CD4-positive, alpha-beta memory T cell (primary cell): ENCODE results near the gene MAPKBP1. TPM values are rescaled to one million over a fixed set of nuclear protein-coding genes. Genes with fewer than 3 reads are reported as not detected.
A peak's percentile ranks its signal among the peaks of the same experiment; 100 is the strongest.

ENCODE experiments used
- CTCF ChIA-PET: fragments of 350-600 bp; sonication (Branson Sonifier 250); formaldehyde crosslinking; loops from one replicate; lab custom pipeline; 2021; ENCODE audit warnings: inconsistent platforms; ENCODE audit not compliant: partially characterized antibody; lab: Charles Lee
- POLR2A ChIA-PET: fragments of 350-600 bp; sonication (Branson Sonifier 250); formaldehyde crosslinking; loops from one replicate; lab custom pipeline; 2021; ENCODE audit not compliant: partially characterized antibody; lab: Charles Lee
- DNase-seq, 5 donors: peaks; one replicate each; pipeline versions ENCODE4 v3.0.0 to v3.0.0-alpha.2; 2020 to 2022; ENCODE audit warnings: mixed read lengths in 1 of 5
- H3K27ac ChIP-seq: one replicate; pipeline ENCODE4 v1.7.0; 2013; ENCODE audit warnings: low read depth, low read length
- H3K27me3 ChIP-seq: 2 replicates; pipeline ENCODE4 v1.7.0; 2013; ENCODE audit warnings: mild to moderate bottlenecking, low read length, moderate library complexity; ENCODE audit not compliant: insufficient read depth
- H3K36me3 ChIP-seq: 2 replicates; pipeline ENCODE4 v1.7.0; 2013; ENCODE audit warnings: mild to moderate bottlenecking, low read length, moderate library complexity; ENCODE audit not compliant: insufficient read depth
- H3K4me1 ChIP-seq: 2 replicates; pipeline ENCODE4 v1.7.0; 2013; ENCODE audit warnings: mild to moderate bottlenecking, low read length, moderate library complexity; ENCODE audit not compliant: insufficient read depth
- H3K4me3 ChIP-seq, 2 donors: one replicate each; pipeline ENCODE4 v1.7.0; 2013; ENCODE audit warnings: low read length in 2 of 2, mild to moderate bottlenecking in 1 of 2
- H3K9me3 ChIP-seq, 2 donors: one replicate each; pipeline ENCODE4 v1.7.0; 2013; ENCODE audit warnings: low read length in 2 of 2, control low read depth in 1 of 2; ENCODE audit not compliant: control insufficient read depth in 1 of 2
- H3K27ac Mint-ChIP-seq, 7 donors: one replicate each; pipeline ENCODE4 v1.8.0; 2020 to 2021; ENCODE audit warnings: mixed read lengths in 7 of 7, mild to moderate bottlenecking in 6 of 7, inconsistent platforms in 3 of 7, moderate library complexity in 3 of 7
- H3K27me3 Mint-ChIP-seq, 2 donors: one replicate each; pipeline ENCODE4 v1.8.0; 2020 to 2021; ENCODE audit warnings: mixed read lengths in 2 of 2
- H3K36me3 Mint-ChIP-seq, 2 donors: one replicate each; pipeline ENCODE4 v1.8.0; 2020 to 2021; ENCODE audit warnings: mixed read lengths in 2 of 2, inconsistent platforms in 1 of 2, mild to moderate bottlenecking in 1 of 2
- H3K4me1 Mint-ChIP-seq, 4 donors: one replicate each; pipeline ENCODE4 v1.8.0; 2020 to 2021; ENCODE audit warnings: mixed read lengths in 4 of 4, mild to moderate bottlenecking in 1 of 4
- H3K4me3 Mint-ChIP-seq, 8 donors: one replicate each; pipeline ENCODE4 v1.8.0; 2020 to 2021; ENCODE audit warnings: mixed read lengths in 8 of 8, mild to moderate bottlenecking in 7 of 8, moderate library complexity in 6 of 8, inconsistent platforms in 3 of 8
- H3K9me3 Mint-ChIP-seq, 8 donors: one replicate each; pipeline ENCODE4 v1.8.0; 2020 to 2021; ENCODE audit warnings: mixed read lengths in 8 of 8, mild to moderate bottlenecking in 5 of 8, inconsistent platforms in 3 of 8, moderate library complexity in 1 of 8
- intact Hi-C: fragments of 100-400 bp; cut with micrococcal nuclease; formaldehyde crosslinking; loops from one replicate; pipeline ENCODE4 v1.15.1; 2023
- polyA plus RNA-seq, 2 donors: library from polyadenylated mRNA; unstranded; fragments of 300-500 nt; fragmentation: Illumina TruSeq; gene quantifications; one replicate each; pipeline ENCODE4 v1.2.3, GENCODE V29; 2021
- total RNA-seq, 2 experiments: library from RNA; stranded (reverse); gene quantifications; one replicate each; pipeline ENCODE4 v1.2.3, GENCODE V29; 2021

MAPKBP1 gene
- total and polyA plus RNA-seq, 4 experiments from 2014 or later = 0.87 to 42.6 (median 21.7) TPM

DNA sequence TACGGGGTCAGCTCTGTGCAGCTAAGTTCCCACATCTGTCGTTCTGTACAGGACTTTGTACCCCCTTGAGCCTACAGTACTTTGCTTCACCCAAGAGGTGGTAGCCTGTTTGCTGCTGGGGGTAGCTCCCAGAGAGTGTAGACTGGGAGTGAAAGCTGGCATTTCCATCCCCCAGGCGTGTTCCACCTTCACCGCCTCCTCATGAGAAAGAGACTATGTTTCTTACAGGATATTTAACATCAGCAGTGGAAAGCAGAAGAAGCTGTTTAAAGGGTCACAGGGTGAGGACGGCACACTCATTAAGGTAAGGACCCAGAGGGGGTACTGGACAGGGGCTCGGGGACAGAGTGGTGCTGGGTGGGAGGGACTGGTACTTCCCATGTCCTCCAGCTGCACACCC, 43.5 kb downstream of the MAPKBP1 start:
- DNase-seq = no peak
- no peak overlapping the region for H3K27ac Mint-ChIP-seq
- no peaks in the 10 kb centered on the region for H3K4me1 ChIP-seq
- H3K36me3 ChIP-seq = peaks cover 36% of the 10 kb centered on the region
- H3K27me3 ChIP-seq = no peaks in the 10 kb centered on the region
- peaks cover 46 to 71% of the 10 kb centered on the region in 2 donors for H3K36me3 Mint-ChIP-seq
- no peaks in the 10 kb centered on the region for H3K9me3 Mint-ChIP-seq
- no peaks in the 10 kb centered on the region for H3K4me1 Mint-ChIP-seq
- no peaks in the 10 kb centered on the region for H3K9me3 ChIP-seq
- H3K27ac ChIP-seq = no peak overlapping the region
- H3K4me3 Mint-ChIP-seq = no peak overlapping the region
- intact Hi-C loops = no loop called here
- ChIA-PET POLR2A (no interaction called here), CTCF (interaction anchor here (1.1 to 1.3 kb wide), 3 partner anchors 15 to 45 kb away, joined by 3 to 6 read pairs (median 5); partner anchors contain the start of gene MAPKBP1)
- no peaks in the 10 kb centered on the region for H3K27me3 Mint-ChIP-seq
- H3K4me3 ChIP-seq = no peak overlapping the region

DNA sequence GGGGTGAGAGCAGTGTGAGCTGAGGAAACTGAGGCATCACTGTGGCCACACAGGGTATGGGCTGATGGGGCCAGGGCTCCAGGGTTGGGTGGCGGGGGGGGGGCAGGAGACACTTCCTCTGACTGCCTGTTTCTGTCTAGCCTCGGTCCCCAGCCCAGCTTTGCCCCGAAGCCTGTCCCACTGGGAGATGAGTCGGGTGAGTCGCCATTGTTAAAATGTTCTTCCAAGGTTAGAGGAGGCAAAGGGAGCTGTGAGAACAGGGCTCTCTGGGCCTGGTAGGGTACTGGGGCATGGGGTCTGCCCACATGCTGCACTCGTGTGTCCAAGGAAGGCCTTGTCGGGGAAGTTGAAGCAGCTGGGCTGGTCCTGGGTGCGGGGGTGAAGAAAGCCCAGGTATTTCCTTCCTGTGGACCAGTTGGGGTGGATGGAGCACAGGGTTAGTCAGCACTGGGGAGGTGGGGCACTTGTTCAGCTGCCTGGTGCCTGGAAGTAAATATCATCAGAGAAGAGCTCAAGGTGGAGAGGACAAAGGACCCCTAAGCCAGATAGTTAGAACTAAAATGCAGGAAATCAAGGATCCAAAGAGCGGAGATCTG, 45.3 kb downstream of the MAPKBP1 start:
- intact Hi-C loops = no loop called here
- no peak overlapping the region for H3K4me3 Mint-ChIP-seq
- Histone ChIP-seq H3K27ac (no peak overlapping the region), H3K9me3 (no peaks in the 10 kb centered on the region), H3K27me3 (no peaks in the 10 kb centered on the region), H3K36me3 (peaks cover 38% of the 10 kb centered on the region), H3K4me1 (no peaks in the 10 kb centered on the region), H3K4me3 (no peak overlapping the region)
- ChIA-PET POLR2A (no interaction called here), CTCF (interaction anchor here (1.0 to 2.8 kb wide), 2 partner anchors 8 to 85 kb away, joined by 4 to 8 read pairs; no protein-coding TSS in a partner anchor)
- peaks cover 42 to 73% of the 10 kb centered on the region in 2 donors for H3K36me3 Mint-ChIP-seq
- peak overlapping the region in 1 of 7 donors; percentile 51 for H3K27ac Mint-ChIP-seq
- no peaks in the 10 kb centered on the region for H3K9me3 Mint-ChIP-seq
- no peaks in the 10 kb centered on the region for H3K4me1 Mint-ChIP-seq
- no peaks in the 10 kb centered on the region for H3K27me3 Mint-ChIP-seq
- no peak for DNase-seq

DNA sequence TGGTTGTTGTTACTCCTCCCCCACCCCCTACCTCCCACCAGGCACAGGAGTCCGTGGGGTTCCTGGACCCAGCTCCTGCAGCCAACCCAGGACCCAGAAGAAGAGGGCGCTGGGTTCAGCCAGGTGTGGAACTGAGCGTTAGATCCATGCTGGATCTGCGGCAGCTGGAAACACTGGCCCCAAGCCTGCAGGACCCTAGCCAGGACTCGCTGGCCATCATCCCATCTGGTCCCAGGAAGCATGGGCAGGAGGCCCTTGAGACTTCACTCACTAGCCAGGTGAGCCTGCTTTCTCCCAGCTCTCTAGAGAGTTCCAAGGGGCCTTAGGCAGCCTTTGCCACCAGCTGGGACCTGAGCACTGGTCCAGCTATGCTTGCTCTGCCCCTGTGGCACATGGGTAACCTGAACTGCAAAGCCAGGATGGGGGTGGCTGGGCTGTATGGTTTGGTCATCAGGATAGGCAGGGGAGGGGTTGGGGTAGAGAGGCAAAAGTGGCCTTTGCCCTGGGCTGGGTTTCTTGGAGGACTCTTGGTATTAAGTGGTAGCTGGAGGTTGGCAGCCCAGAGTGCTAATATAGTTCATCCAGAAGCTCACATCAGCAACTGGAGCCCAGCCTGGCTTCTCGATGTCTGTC, 46.6 kb downstream of the MAPKBP1 start:
- Mint-ChIP-seq H3K4me3 (no peak overlapping the region), H3K27ac (no peak overlapping the region), H3K27me3 (no peaks in the 10 kb centered on the region), H3K9me3 (no peaks in the 10 kb centered on the region), H3K4me1 (no peaks in the 10 kb centered on the region), H3K36me3 (peaks cover 35 to 72% of the 10 kb centered on the region in 2 donors)
- peaks cover 35% of the 10 kb centered on the region for H3K36me3 ChIP-seq
- H3K27me3 ChIP-seq = no peaks in the 10 kb centered on the region
- POLR2A ChIA-PET = interaction anchor here (1.2 kb wide), 1 partner anchor 11 kb away, joined by 3 read pairs; no protein-coding TSS in a partner anchor
- no peak overlapping the region for H3K4me3 ChIP-seq
- H3K4me1 ChIP-seq = no peaks in the 10 kb centered on the region
- DNase-seq = no peak
- CTCF ChIA-PET = interaction anchor here (0.9 to 2.8 kb wide), 4 partner anchors 9 to 84 kb away, joined by 5 to 11 read pairs (median 6); partner anchors contain the start of gene MAPKBP1
- intact Hi-C loops = no loop called here
- H3K27ac ChIP-seq = no peak overlapping the region
- H3K9me3 ChIP-seq = no peaks in the 10 kb centered on the region

DNA sequence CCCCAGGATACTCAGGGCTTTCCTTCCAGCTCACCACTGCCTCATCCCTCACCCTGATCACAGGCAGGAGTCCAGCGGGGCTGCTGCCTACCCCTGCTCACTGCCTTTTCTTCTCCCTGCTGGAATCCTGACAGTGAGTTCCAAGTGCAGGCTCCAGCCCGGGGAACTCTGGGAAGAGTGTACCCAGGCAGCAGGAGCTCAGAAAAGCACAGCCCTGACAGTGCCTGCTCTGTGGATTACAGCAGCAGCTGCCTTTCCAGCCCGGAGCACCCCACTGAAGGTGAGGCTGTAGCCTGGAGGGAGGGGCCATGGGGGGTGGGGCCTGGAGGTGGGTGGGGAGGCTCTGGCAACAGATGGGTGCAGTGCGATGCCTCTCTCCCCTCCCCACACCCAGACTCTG, 47.5 kb downstream of the MAPKBP1 start:
- Mint-ChIP-seq H3K4me3 (no peak overlapping the region), H3K27ac (no peak overlapping the region), H3K36me3 (peaks cover 26 to 66% of the 10 kb centered on the region in 2 donors), H3K9me3 (no peaks in the 10 kb centered on the region), H3K4me1 (peaks cover 0 to 5% (median 1%) of the 10 kb centered on the region in 4 donors), H3K27me3 (no peaks in the 10 kb centered on the region)
- Histone ChIP-seq H3K27me3 (no peaks in the 10 kb centered on the region), H3K27ac (no peak overlapping the region), H3K9me3 (no peaks in the 10 kb centered on the region), H3K4me1 (no peaks in the 10 kb centered on the region), H3K4me3 (no peak overlapping the region), H3K36me3 (peaks cover 35% of the 10 kb centered on the region)
- DNase-seq = no peak
- intact Hi-C loops = no loop called here
- CTCF ChIA-PET = interaction anchor here (1.3 to 2.8 kb wide), 3 partner anchors 10 to 83 kb away, joined by 5 to 11 read pairs (median 8); partner anchors contain the start of gene MAPKBP1
- POLR2A ChIA-PET = no interaction called here

DNA sequence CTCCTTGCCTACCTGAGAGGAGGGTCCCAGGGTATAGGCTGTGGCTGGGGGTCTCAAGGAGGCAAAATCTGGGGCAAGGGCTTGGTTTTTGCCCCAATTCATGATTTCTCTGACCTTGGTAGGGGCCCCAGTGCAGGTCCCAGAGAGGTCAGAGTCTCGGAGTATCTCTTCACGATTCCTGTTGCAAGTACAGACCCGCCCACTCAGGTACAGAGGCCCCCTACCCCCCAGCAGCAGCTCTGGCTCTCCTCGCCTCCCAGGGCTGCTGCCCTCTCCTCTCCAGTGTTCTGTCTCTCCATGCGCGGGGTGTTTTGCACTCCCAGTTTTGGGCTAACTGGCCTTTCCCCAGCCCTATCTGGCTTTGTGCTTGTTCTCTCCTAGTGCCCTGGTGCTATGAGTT, 48.2 kb downstream of the MAPKBP1 start:
- no peak overlapping the region for H3K27ac ChIP-seq
- Mint-ChIP-seq H3K27ac (no peak overlapping the region), H3K36me3 (peaks cover 21 to 61% of the 10 kb centered on the region in 2 donors), H3K4me1 (peaks cover 0 to 5% (median 1%) of the 10 kb centered on the region in 4 donors), H3K27me3 (no peaks in the 10 kb centered on the region), H3K9me3 (no peaks in the 10 kb centered on the region), H3K4me3 (no peak overlapping the region)
- H3K4me3 ChIP-seq = no peak overlapping the region
- ChIA-PET POLR2A (no interaction called here), CTCF (interaction anchor here (1.2 kb wide), 1 partner anchor 81 kb away, joined by 3 read pairs; no protein-coding TSS in a partner anchor)
- DNase-seq = no peak
- H3K27me3 ChIP-seq = no peaks in the 10 kb centered on the region
- H3K9me3 ChIP-seq = no peaks in the 10 kb centered on the region
- H3K36me3 ChIP-seq = peaks cover 28% of the 10 kb centered on the region
- intact Hi-C loops = no loop called here
- no peaks in the 10 kb centered on the region for H3K4me1 ChIP-seq

DNA sequence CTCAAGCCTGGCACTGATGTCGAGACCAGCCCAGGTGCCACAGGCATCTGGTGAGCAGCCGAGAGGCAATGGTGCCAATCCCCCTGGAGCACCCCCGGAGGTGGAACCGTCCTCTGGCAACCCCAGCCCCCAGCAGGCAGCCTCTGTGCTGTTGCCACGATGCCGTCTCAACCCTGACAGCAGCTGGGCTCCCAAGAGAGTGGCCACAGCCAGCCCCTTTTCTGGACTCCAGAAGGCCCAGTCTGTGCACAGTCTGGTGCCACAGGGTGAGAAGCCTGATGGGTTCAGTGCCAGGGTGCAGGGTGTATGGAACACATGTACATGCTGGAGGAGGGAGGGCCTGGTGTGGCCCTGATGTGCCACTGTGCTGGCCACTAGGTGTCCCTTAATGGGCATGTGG, 48.7 kb downstream of the MAPKBP1 start:
- H3K4me1 ChIP-seq = no peaks in the 10 kb centered on the region
- H3K27me3 ChIP-seq = no peaks in the 10 kb centered on the region
- Mint-ChIP-seq H3K9me3 (no peaks in the 10 kb centered on the region), H3K27ac (no peak overlapping the region), H3K36me3 (peaks cover 17 to 59% of the 10 kb centered on the region in 2 donors), H3K4me1 (peaks cover 2 to 5% (median 4%) of the 10 kb centered on the region in 4 donors), H3K27me3 (no peaks in the 10 kb centered on the region), H3K4me3 (no peak overlapping the region)
- no peak overlapping the region for H3K4me3 ChIP-seq
- ChIA-PET POLR2A (no interaction called here), CTCF (interaction anchor here (1.0 to 1.3 kb wide), 5 partner anchors 11 to 82 kb away, joined by 3 to 7 read pairs (median 4); partner anchors contain the start of gene MAPKBP1)
- no peaks in the 10 kb centered on the region for H3K9me3 ChIP-seq
- H3K27ac ChIP-seq = no peak overlapping the region
- H3K36me3 ChIP-seq = peaks cover 23% of the 10 kb centered on the region
- no peak for DNase-seq
- intact Hi-C loops = no loop called here

DNA sequence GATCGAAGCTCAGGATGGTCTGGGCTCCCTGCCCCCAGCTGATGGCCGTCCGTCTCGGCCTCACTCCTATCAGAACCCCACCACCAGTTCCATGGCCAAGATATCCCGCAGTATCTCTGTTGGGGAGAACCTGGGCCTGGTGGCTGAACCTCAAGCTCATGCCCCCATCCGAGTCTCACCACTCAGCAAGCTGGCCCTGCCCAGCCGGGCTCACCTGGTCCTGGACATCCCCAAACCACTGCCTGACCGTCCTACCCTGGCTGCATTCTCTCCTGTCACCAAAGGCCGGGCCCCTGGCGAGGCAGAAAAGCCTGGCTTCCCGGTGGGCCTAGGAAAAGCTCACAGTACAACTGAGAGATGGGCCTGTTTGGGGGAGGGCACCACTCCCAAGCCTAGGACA, 49.2 kb downstream of the MAPKBP1 start:
- Histone ChIP-seq H3K27me3 (no peaks in the 10 kb centered on the region), H3K4me1 (peaks cover 1% of the 10 kb centered on the region), H3K36me3 (peaks cover 18% of the 10 kb centered on the region), H3K9me3 (no peaks in the 10 kb centered on the region), H3K27ac (no peak overlapping the region), H3K4me3 (no peak overlapping the region)
- H3K9me3 Mint-ChIP-seq = no peaks in the 10 kb centered on the region
- POLR2A ChIA-PET = no interaction called here
- H3K27me3 Mint-ChIP-seq = no peaks in the 10 kb centered on the region
- peaks cover 2 to 8% (median 5%) of the 10 kb centered on the region in 4 donors for H3K4me1 Mint-ChIP-seq
- DNase-seq = no peak
- no peak overlapping the region for H3K4me3 Mint-ChIP-seq
- H3K36me3 Mint-ChIP-seq = peaks cover 11 to 55% of the 10 kb centered on the region in 2 donors
- CTCF ChIA-PET = interaction anchor here (1.0 to 1.3 kb wide), 5 partner anchors 11 to 81 kb away, joined by 3 to 7 read pairs (median 4); partner anchors contain the start of gene MAPKBP1
- H3K27ac Mint-ChIP-seq = no peak overlapping the region
- intact Hi-C loops = no loop called here
